ENCODE results near the gene CLPTM1L. TPM values are rescaled to one million over a fixed set of nuclear protein-coding genes. Genes with fewer than 3 reads are reported as not detected.

The CLPTM1L gene
- total and polyA plus RNA-seq, 12 donors: 40.7 to 96.5 (median 83.2) TPM

- Histone ChIP-seq H3K9me3 (replicated peaks in 1 of 3) (no peaks in the 10 kb centered on the region), H3K27me3 (no peaks in the 10 kb centered on the region), H3K36me3 (replicated peaks in 1 of 2) (peaks cover 0 to 77% of the 10 kb centered on the region in 2 donors), H3K27ac (no peak overlapping the region), H3K4me3 (no peak overlapping the region), H3K4me1 (replicated peaks in 1 of 2) (no peaks in the 10 kb centered on the region)
- TF ChIP-seq CTCF (IDR thresholded peaks at IDR 0.05) (no peak), POLR2A (IDR thresholded peaks at IDR 0.05) (no peak)
- peak in 1 of 7 donors; percentile 17 for DNase-seq
- intact Hi-C loops (cut with DNase I): no loop called here
- WGBS, 4 donors: 91 to 93% (median 92%) methylated on average over 28 to 36 of the region's 36 CpGs
Observed at GRCh38 chr5:1320436-1321344, 24.2 kb downstream of the CLPTM1L start.

- no peaks in the 10 kb centered on the region for H3K27me3 ChIP-seq
- peaks cover 0 to 66% of the 10 kb centered on the region in 2 donors for H3K36me3 ChIP-seq (replicated peaks in 1 of 2)
- WGBS, 4 donors: 83 to 87% (median 84%) methylated on average over 11 to 21 of the region's 21 CpGs
- TF ChIP-seq POLR2A (IDR thresholded peaks at IDR 0.05) (no peak), CTCF (IDR thresholded peaks at IDR 0.05) (no peak)
- H3K4me1 ChIP-seq (replicated peaks in 1 of 2): no peaks in the 10 kb centered on the region
- no peaks in the 10 kb centered on the region for H3K9me3 ChIP-seq (replicated peaks in 1 of 3)
- intact Hi-C loops (cut with DNase I): no loop called here
- no peak overlapping the region for H3K4me3 ChIP-seq
- H3K27ac ChIP-seq: no peak overlapping the region
- peak in 1 of 7 donors; percentile 16 for DNase-seq
Observed at GRCh38 chr5:1319436-1320256, 25.3 kb downstream of the CLPTM1L start.

- intact Hi-C loops (cut with DNase I): no loop called here
Observed at GRCh38 chr5:1318659-1319251, 26.1 kb downstream of the CLPTM1L start.

More at GRCh38 chr5:1318659-1319251, 26.1 kb downstream of the CLPTM1L start:
- H3K4me3 ChIP-seq: no peak overlapping the region
- H3K27ac ChIP-seq: no peak overlapping the region
- H3K9me3 ChIP-seq (replicated peaks in 1 of 3): no peaks in the 10 kb centered on the region
- DNase-seq: no peak
- 90 to 95% (median 93%) methylated on average over 16 to 29 of the region's 29 CpGs for WGBS, 4 donors
- TF ChIP-seq CTCF (IDR thresholded peaks at IDR 0.05): no peak
- TF ChIP-seq POLR2A (IDR thresholded peaks at IDR 0.05): no peak
- H3K36me3 ChIP-seq (replicated peaks in 1 of 2): peaks cover 0 to 58% of the 10 kb centered on the region in 2 donors
- H3K4me1 ChIP-seq (replicated peaks in 1 of 2): no peaks in the 10 kb centered on the region
- no peaks in the 10 kb centered on the region for H3K27me3 ChIP-seq

All from adrenal gland (tissue), 12 donors.